Stimulated activated naive CD8-positive, alpha-beta T cell treated with anti-CD3 and anti-CD28 coated beads, Interleukin-15, Interleukin-2, amounts not matched to agents 100 ng/mL and 50 ng/mL, for 24 hours (primary cell): ENCODE measurements around the gene IPO11.
"Not testable (repeated sequence)": the region's sequence is repeated elsewhere in the genome, so short reads cannot be mapped to it uniquely, and the experiment has no call there.

Experiments
- H3K27ac Mint-ChIP-seq: one replicate; pipeline ENCODE4 v1.8.0; 2021; ENCODE audit warnings: mild to moderate bottlenecking, mixed read lengths
- H3K27me3 Mint-ChIP-seq: one replicate; pipeline ENCODE4 v1.8.0; 2021; ENCODE audit warnings: mixed read lengths
- H3K36me3 Mint-ChIP-seq: one replicate; pipeline ENCODE4 v1.8.0; 2021; ENCODE audit warnings: low read depth, mixed read lengths
- H3K4me1 Mint-ChIP-seq: one replicate; pipeline ENCODE4 v1.8.0; 2021; ENCODE audit warnings: low read depth, mixed read lengths
- H3K4me3 Mint-ChIP-seq: one replicate; pipeline ENCODE4 v1.8.0; 2021; ENCODE audit warnings: mild to moderate bottlenecking, mixed read lengths
- H3K9me3 Mint-ChIP-seq: one replicate; pipeline ENCODE4 v1.8.0; 2021; ENCODE audit warnings: mixed read lengths

IPO11 gene

GRCh38 chr5:62606878-62607277, 194.3 kb downstream of the IPO11 start:
- Mint-ChIP-seq H3K4me3 (no peak overlapping the region), H3K36me3 (peaks cover 52% of the 10 kb centered on the region), H3K27ac (no peak overlapping the region), H3K4me1 (peaks cover 11% of the 10 kb centered on the region), H3K9me3 (no peaks in the 10 kb centered on the region), H3K27me3 (no peaks in the 10 kb centered on the region)

GRCh38 chr5:62607615-62608014, 195.1 kb downstream of the IPO11 start:
- Mint-ChIP-seq H3K27me3 (no peaks in the 10 kb centered on the region), H3K36me3 (peaks cover 56% of the 10 kb centered on the region), H3K27ac (no peak overlapping the region), H3K4me1 (peaks cover 11% of the 10 kb centered on the region), H3K4me3 (no peak overlapping the region), H3K9me3 (no peaks in the 10 kb centered on the region)

- Mint-ChIP-seq H3K27ac (no peak overlapping the region), H3K27me3 (no peaks in the 10 kb centered on the region), H3K9me3 (no peaks in the 10 kb centered on the region), H3K4me3 (no peak overlapping the region), H3K36me3 (peaks cover 57% of the 10 kb centered on the region), H3K4me1 (peaks cover 11% of the 10 kb centered on the region)
These were observed 196.3 kb downstream of the IPO11 start for GRCh38 chr5:62608529-62609511.

GRCh38 chr5:62614355-62614754, 201.8 kb downstream of the IPO11 start:
- Mint-ChIP-seq H3K9me3 (no peaks in the 10 kb centered on the region), H3K27me3 (no peaks in the 10 kb centered on the region), H3K4me1 (no peaks in the 10 kb centered on the region), H3K36me3 (peaks cover 37% of the 10 kb centered on the region), H3K27ac (no peak overlapping the region), H3K4me3 (no peak overlapping the region)

- H3K36me3 Mint-ChIP-seq, result peaks cover 31% of the 10 kb centered on the region
- no peaks in the 10 kb centered on the region for H3K4me1 Mint-ChIP-seq
- no peaks in the 10 kb centered on the region for H3K9me3 Mint-ChIP-seq
- H3K27ac Mint-ChIP-seq, result no peak overlapping the region
- H3K27me3 Mint-ChIP-seq, result no peaks in the 10 kb centered on the region
- H3K4me3 Mint-ChIP-seq, result no peak overlapping the region
These were observed 204.2 kb downstream of the IPO11 start for GRCh38 chr5:62616615-62617277.

GRCh38 chr5:62617943-62618342, 205.4 kb downstream of the IPO11 start:
- no peak overlapping the region for H3K27ac Mint-ChIP-seq
- no peaks in the 10 kb centered on the region for H3K4me1 Mint-ChIP-seq
- no peaks in the 10 kb centered on the region for H3K9me3 Mint-ChIP-seq
- H3K27me3 Mint-ChIP-seq, result no peaks in the 10 kb centered on the region
- no peak overlapping the region for H3K4me3 Mint-ChIP-seq
- peaks cover 23% of the 10 kb centered on the region for H3K36me3 Mint-ChIP-seq

- Mint-ChIP-seq H3K9me3 (no peaks in the 10 kb centered on the region), H3K4me1 (no peaks in the 10 kb centered on the region), H3K4me3 (no peak overlapping the region), H3K27me3 (no peaks in the 10 kb centered on the region), H3K27ac (no peak overlapping the region), H3K36me3 (peaks cover 20% of the 10 kb centered on the region)
These were observed 208.2 kb downstream of the IPO11 start for GRCh38 chr5:62620761-62621160.

GRCh38 chr5:62621280-62621679, 208.7 kb downstream of the IPO11 start:
- no peaks in the 10 kb centered on the region for H3K4me1 Mint-ChIP-seq
- H3K4me3 Mint-ChIP-seq, result no peak overlapping the region
- no peak overlapping the region for H3K27ac Mint-ChIP-seq
- peaks cover 23% of the 10 kb centered on the region for H3K36me3 Mint-ChIP-seq
- H3K27me3 Mint-ChIP-seq, result no peaks in the 10 kb centered on the region
- H3K9me3 Mint-ChIP-seq, result no peaks in the 10 kb centered on the region

- no peaks in the 10 kb centered on the region for H3K9me3 Mint-ChIP-seq
- H3K4me3 Mint-ChIP-seq, result no peak overlapping the region
- no peaks in the 10 kb centered on the region for H3K4me1 Mint-ChIP-seq
These were observed 210.7 kb downstream of the IPO11 start for GRCh38 chr5:62623271-62623670.

GRCh38 chr5:62624436-62624835, 211.9 kb downstream of the IPO11 start:
- H3K27me3 Mint-ChIP-seq, H3K4me1 Mint-ChIP-seq, H3K9me3 Mint-ChIP-seq, H3K27ac Mint-ChIP-seq, H3K4me3 Mint-ChIP-seq: not testable (repeated sequence)
- peaks cover 30% of the 10 kb centered on the region for H3K36me3 Mint-ChIP-seq

More at GRCh38 chr5:62623271-62623670, 210.7 kb downstream of the IPO11 start:
- Mint-ChIP-seq H3K27me3 (no peaks in the 10 kb centered on the region), H3K27ac (no peak overlapping the region), H3K36me3 (peaks cover 30% of the 10 kb centered on the region)

GRCh38 chr5:62626534-62626933, 214.0 kb downstream of the IPO11 start:
- Mint-ChIP-seq H3K27me3 (no peaks in the 10 kb centered on the region), H3K9me3 (no peaks in the 10 kb centered on the region), H3K4me1 (no peaks in the 10 kb centered on the region), H3K36me3 (peaks cover 18% of the 10 kb centered on the region), H3K4me3 (no peak overlapping the region), H3K27ac (no peak overlapping the region)

- Mint-ChIP-seq H3K27me3 (no peaks in the 10 kb centered on the region), H3K27ac (no peak overlapping the region), H3K4me3 (no peak overlapping the region), H3K9me3 (no peaks in the 10 kb centered on the region), H3K36me3 (peaks cover 18% of the 10 kb centered on the region), H3K4me1 (no peaks in the 10 kb centered on the region)
These were observed 214.6 kb downstream of the IPO11 start for GRCh38 chr5:62627121-62627520.

- Mint-ChIP-seq H3K27ac (no peak overlapping the region), H3K27me3 (no peaks in the 10 kb centered on the region), H3K4me1 (no peaks in the 10 kb centered on the region), H3K36me3 (peaks cover 18% of the 10 kb centered on the region), H3K9me3 (no peaks in the 10 kb centered on the region), H3K4me3 (no peak overlapping the region)
These were observed 215.3 kb downstream of the IPO11 start for GRCh38 chr5:62627901-62628300.

- Mint-ChIP-seq H3K27ac (no peak overlapping the region), H3K4me3 (no peak overlapping the region), H3K36me3 (peaks cover 13% of the 10 kb centered on the region), H3K27me3 (no peaks in the 10 kb centered on the region), H3K9me3 (no peaks in the 10 kb centered on the region), H3K4me1 (no peaks in the 10 kb centered on the region)
These were observed 219.5 kb downstream of the IPO11 start for GRCh38 chr5:62631909-62632580.

GRCh38 chr5:62633243-62633642, 220.7 kb downstream of the IPO11 start:
- Mint-ChIP-seq H3K36me3 (peaks cover 10% of the 10 kb centered on the region), H3K4me1 (no peaks in the 10 kb centered on the region), H3K27me3 (no peaks in the 10 kb centered on the region)

More at GRCh38 chr5:62633243-62633642, 220.7 kb downstream of the IPO11 start:
- no peak overlapping the region for H3K4me3 Mint-ChIP-seq
- H3K9me3 Mint-ChIP-seq, result no peaks in the 10 kb centered on the region
- H3K27ac Mint-ChIP-seq, result no peak overlapping the region
